HepG2 (cell line): ENCODE data around the gene ENTPD6. TPM values are rescaled to one million over a fixed set of nuclear protein-coding genes. Genes with fewer than 3 reads are reported as not detected.

Source experiments
- HNF4A ChIP-seq: sonication (generic); formaldehyde crosslinking; IDR thresholded peaks from 2 replicates; pipeline ENCODE4 v1.4.0; 2020; ENCODE audit warnings: missing genetic modification reagents
- MED13 ChIP-seq: sonication (generic); formaldehyde crosslinking; IDR thresholded peaks from 2 replicates; pipeline ENCODE4 v1.5.0; 2020; ENCODE audit warnings: missing genetic modification reagents
- NFIB ChIP-seq: sonication (generic); formaldehyde crosslinking; IDR thresholded peaks from 2 replicates; pipeline ENCODE4 v1.9.0; 2021; ENCODE audit warnings: missing genetic modification reagents, mild to moderate bottlenecking, borderline replicate concordance
- PBX3 ChIP-seq: sonication (generic); formaldehyde crosslinking; IDR thresholded peaks from 2 replicates; pipeline ENCODE4 v1.8.1; 2023; ENCODE audit warnings: missing genetic modification reagents, inconsistent platforms, borderline replicate concordance
- PHF5A ChIP-seq: IDR thresholded peaks from one replicate; pipeline ENCODE4 v1.6.1; 2018; ENCODE audit warnings: low read depth, missing genetic modification reagents; ENCODE audit not compliant: unreplicated experiment
- POLR2AphosphoS5 ChIP-seq: IDR thresholded peaks from 2 replicates; pipeline ENCODE4 v1.6.1; 2012; ENCODE audit warnings: low read depth, low read length
- RERE ChIP-seq: IDR thresholded peaks from 2 replicates; pipeline ENCODE4 v1.6.1; 2016; ENCODE audit warnings: low read depth, missing genetic modification reagents, missing compliant biosample characterization
- REXO4 ChIP-seq: sonication (generic); formaldehyde crosslinking; IDR thresholded peaks from 2 replicates; pipeline ENCODE4 v1.8.0; 2022; ENCODE audit warnings: missing genetic modification reagents, mild to moderate bottlenecking, borderline replicate concordance
- ZBED4 ChIP-seq: sonication (generic); formaldehyde crosslinking; IDR thresholded peaks from 2 replicates; pipeline ENCODE4 v1.4.0; 2020; ENCODE audit warnings: missing genetic modification reagents, borderline replicate concordance
- ZFP36 ChIP-seq: fragments of 150-350 bp; IDR thresholded peaks from 2 replicates; pipeline ENCODE4 v1.6.1; 2018; ENCODE audit warnings: borderline replicate concordance, low read length, low read depth; ENCODE audit not compliant: partially characterized antibody
- ZFYVE20 ChIP-seq: sonication (generic); formaldehyde crosslinking; IDR thresholded peaks from 2 replicates; pipeline ENCODE4 v1.8.0; 2023; ENCODE audit warnings: low read depth, mild to moderate bottlenecking, moderate library complexity, missing genetic modification reagents, borderline replicate concordance
- ZNF253 ChIP-seq: sonication (generic); formaldehyde crosslinking; IDR thresholded peaks from 2 replicates; pipeline ENCODE4 v1.8.0; 2022; ENCODE audit warnings: mild to moderate bottlenecking, missing genetic modification reagents, borderline replicate concordance
- ZNF333 ChIP-seq: sonication (generic); formaldehyde crosslinking; IDR thresholded peaks from 2 replicates; pipeline ENCODE4 v1.4.0; 2020; ENCODE audit warnings: mild to moderate bottlenecking, missing genetic modification reagents, borderline replicate concordance
- ZNF558 ChIP-seq: sonication (generic); formaldehyde crosslinking; IDR thresholded peaks from 2 replicates; pipeline ENCODE4 v1.9.0; 2022; ENCODE audit warnings: mild to moderate bottlenecking, missing genetic modification reagents, borderline replicate concordance
- ZNF839 ChIP-seq: sonication (generic); formaldehyde crosslinking; IDR thresholded peaks from 2 replicates; pipeline ENCODE4 v1.4.0; 2020; ENCODE audit warnings: missing genetic modification reagents, mild to moderate bottlenecking, borderline replicate concordance
- polyA plus RNA-seq, 8 experiments: library from polyadenylated mRNA; depleted of rRNA in 3 of 8; stranded (reverse) in 7 of 8; unstranded in 1 of 8; fragments of >200 nt; fragmentation: Illumina TruSeq in 4 of 8; extraction: Trizol in 4 of 8; gene quantifications; 2 replicates each; pipeline versions ENCODE4 v1.2.1 to v1.2.3, GENCODE V29; 2011 to 2016; ENCODE audit warnings: low read depth in 4 of 8, missing spikeins in 1 of 8, mixed read lengths in 1 of 8; ENCODE audit not compliant: insufficient read depth in 1 of 8
- total RNA-seq, 5 experiments: library from RNA; depleted of rRNA; stranded (reverse); fragments of >200 nt; fragmentation: Illumina TruSeq; extraction: Trizol; gene quantifications; 2 replicates each; pipeline ENCODE4 v1.2.3, GENCODE V29; 2016; ENCODE audit warnings: low read depth in 1 of 5

The ENTPD6 gene
- total and polyA plus RNA-seq, 2 of the 13 experiments (the other 11 are each of a cell fraction or from before 2014, with no cell fraction given) = 164 to 172 TPM

- TF ChIP-seq PHF5A (CRISPR knock-in tag) (no peak), REXO4 (CRISPR knock-in tag) (no peak), POLR2AphosphoS5 (no peak), RERE (CRISPR knock-in tag) (no peak), ZNF253 (CRISPR knock-in tag) (peak; percentile 72; the same call in 1 of the 2 replicates), ZNF558 (CRISPR knock-in tag) (0 out of 2 replicates have a peak, but pooled peaks have one; percentile 68), ZNF839 (CRISPR knock-in tag) (no peak), ZFYVE20 (no peak), ZBED4 (CRISPR knock-in tag) (peak; percentile 69), NFIB (CRISPR knock-in tag) (no peak), ZNF333 (CRISPR knock-in tag) (peak; percentile 55; the same call in 1 of the 2 replicates), HNF4A (CRISPR knock-in tag) (no peak), PBX3 (peak; percentile 57; the same call in 1 of the 2 replicates), ZFP36 (no peak), MED13 (CRISPR knock-in tag) (peak; percentile 18; the same call in 1 of the 2 replicates)
Observed at GRCh38 chr20:25247518-25247955, 52.0 kb downstream of the ENTPD6 start (continued).
